Hepatocyte (in vitro differentiated cells): Measurements from ENCODE around the gene THSD4. TPM values are rescaled to one million over a fixed set of nuclear protein-coding genes. Genes with fewer than 3 reads are reported as not detected.

Experiments
- DNase-seq: peaks from one replicate; pipeline ENCODE4 v3.0.0-alpha.2; 2016; ENCODE audit warnings: low spot score
- H2AFZ ChIP-seq: fragments of 200-600 bp; sonication (generic); 2 replicates; pipeline ENCODE4 v1.6.0; 2016; ENCODE audit warnings: antibody characterized with exemption, mild to moderate bottlenecking
- H3K27ac ChIP-seq: fragments of 200-600 bp; sonication (generic); 2 replicates; pipeline ENCODE4 v1.5.1; 2016; ENCODE audit warnings: mild to moderate bottlenecking
- H3K27me3 ChIP-seq: fragments of 200-600 bp; sonication (generic); 2 replicates; pipeline ENCODE4 v1.6.1; 2016
- H3K36me3 ChIP-seq: fragments of 200-600 bp; sonication (generic); replicated peaks from 2 replicates; pipeline ENCODE4 v1.5.1; 2016; ENCODE audit warnings: low read depth; ENCODE audit not compliant: insufficient read depth
- H3K4me1 ChIP-seq: fragments of 200-600 bp; sonication (generic); 2 replicates; pipeline ENCODE4 v1.5.1; 2016; ENCODE audit warnings: mild to moderate bottlenecking, moderate library complexity; ENCODE audit not compliant: insufficient read depth
- H3K4me2 ChIP-seq: fragments of 200-600 bp; sonication (generic); 2 replicates; pipeline ENCODE4 v1.6.0; 2016
- H3K4me3 ChIP-seq: fragments of 200-600 bp; sonication (generic); 2 replicates; pipeline ENCODE4 v1.5.1; 2016; ENCODE audit warnings: mild to moderate bottlenecking
- H3K79me2 ChIP-seq: fragments of 200-600 bp; sonication (generic); 2 replicates; pipeline ENCODE4 v1.6.0; 2017; ENCODE audit warnings: mild to moderate bottlenecking
- H3K9me2 ChIP-seq: fragments of 200-600 bp; sonication (generic); replicated peaks from 2 replicates; pipeline ENCODE4 v1.6.0; 2017; ENCODE audit warnings: mild to moderate bottlenecking; ENCODE audit not compliant: insufficient read depth
- H3K9me3 ChIP-seq: fragments of 200-600 bp; sonication (generic); 2 replicates; pipeline ENCODE4 v1.5.1; 2016; ENCODE audit warnings: low read depth, mild to moderate bottlenecking
- H4K20me1 ChIP-seq: fragments of 200-600 bp; sonication (generic); 2 replicates; pipeline ENCODE4 v1.6.0; 2016; ENCODE audit warnings: mild to moderate bottlenecking; ENCODE audit not compliant: insufficient read depth, poor library complexity, severe bottlenecking
- EZH2 ChIP-seq: fragments of 200-600 bp; sonication (generic); IDR thresholded peaks from 2 replicates; pipeline ENCODE4 v1.6.1; 2016; ENCODE audit warnings: antibody characterized with exemption, mild to moderate bottlenecking, borderline replicate concordance
- EZH2phosphoT487 ChIP-seq: fragments of 200-600 bp; sonication (generic); IDR thresholded peaks from one replicate; pipeline ENCODE4 v1.6.1; 2018; ENCODE audit warnings: antibody characterized with exemption, mild to moderate bottlenecking, low read depth, moderate library complexity; ENCODE audit not compliant: unreplicated experiment, severe bottlenecking
- WGBS: methylation state at CpG from one replicate; pipeline ENCODE4 v1.1.6; 2016; ENCODE audit warnings: low lambda C conversion rate; ENCODE audit errors: missing lambda C conversion rate; 5-methylcytosine and 5-hydroxymethylcytosine counted together
- polyA plus RNA-seq: library from polyadenylated mRNA; unstranded; fragments of >200 nt; fragmentation: Nextera tagmentation; extraction: Ambion mirVana; gene quantifications from 2 replicates; pipeline ENCODE4 v1.2.1, GENCODE V29; 2016
- total RNA-seq: library from RNA; depleted of rRNA; stranded (reverse); fragments of >200 nt; gene quantifications from 2 replicates; pipeline ENCODE4 v1.2.3, GENCODE V29; 2014
- TF ChIP-seq, protein P1 (sequence below): fragments of 200-600 bp; sonication (generic); IDR thresholded peaks from 2 replicates; pipeline ENCODE4 v1.5.1; 2016; ENCODE audit warnings: antibody characterized with exemption, mild to moderate bottlenecking; ENCODE audit not compliant: poor library complexity

THSD4 gene
- total and polyA plus RNA-seq, 2 experiments from 2014 or later = 4.3 to 7.0 TPM

GRCh38 chr15:71454462-71454996 lies 339.3 kb downstream of the THSD4 start:
- Histone ChIP-seq H3K27ac (no peak overlapping the region), H3K27me3 (no peaks in the 10 kb centered on the region), H3K9me2 (no peaks in the 10 kb centered on the region), H3K4me3 (no peak overlapping the region), H4K20me1 (no peaks in the 10 kb centered on the region), H3K4me2 (no peak overlapping the region), H3K9me3 (no peaks in the 10 kb centered on the region), H3K36me3 (no peaks in the 10 kb centered on the region), H3K79me2 (no peaks in the 10 kb centered on the region), H3K4me1 (peaks cover 12% of the 10 kb centered on the region), H2AFZ (no peak overlapping the region)
- no peak for DNase-seq
- TF ChIP-seq, protein P1, sequence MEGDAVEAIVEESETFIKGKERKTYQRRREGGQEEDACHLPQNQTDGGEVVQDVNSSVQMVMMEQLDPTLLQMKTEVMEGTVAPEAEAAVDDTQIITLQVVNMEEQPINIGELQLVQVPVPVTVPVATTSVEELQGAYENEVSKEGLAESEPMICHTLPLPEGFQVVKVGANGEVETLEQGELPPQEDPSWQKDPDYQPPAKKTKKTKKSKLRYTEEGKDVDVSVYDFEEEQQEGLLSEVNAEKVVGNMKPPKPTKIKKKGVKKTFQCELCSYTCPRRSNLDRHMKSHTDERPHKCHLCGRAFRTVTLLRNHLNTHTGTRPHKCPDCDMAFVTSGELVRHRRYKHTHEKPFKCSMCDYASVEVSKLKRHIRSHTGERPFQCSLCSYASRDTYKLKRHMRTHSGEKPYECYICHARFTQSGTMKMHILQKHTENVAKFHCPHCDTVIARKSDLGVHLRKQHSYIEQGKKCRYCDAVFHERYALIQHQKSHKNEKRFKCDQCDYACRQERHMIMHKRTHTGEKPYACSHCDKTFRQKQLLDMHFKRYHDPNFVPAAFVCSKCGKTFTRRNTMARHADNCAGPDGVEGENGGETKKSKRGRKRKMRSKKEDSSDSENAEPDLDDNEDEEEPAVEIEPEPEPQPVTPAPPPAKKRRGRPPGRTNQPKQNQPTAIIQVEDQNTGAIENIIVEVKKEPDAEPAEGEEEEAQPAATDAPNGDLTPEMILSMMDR = no peak
- TF ChIP-seq EZH2 = no peak
- TF ChIP-seq EZH2phosphoT487 = no peak
- 66% methylated on average over 6 of the region's 6 CpGs for WGBS

- no peak for DNase-seq
- Histone ChIP-seq H3K27ac (no peak overlapping the region), H3K9me2 (no peaks in the 10 kb centered on the region), H3K36me3 (no peaks in the 10 kb centered on the region), H3K4me2 (no peak overlapping the region), H2AFZ (no peak overlapping the region), H3K27me3 (no peaks in the 10 kb centered on the region), H3K4me1 (peaks cover 12% of the 10 kb centered on the region), H4K20me1 (no peaks in the 10 kb centered on the region), H3K9me3 (no peaks in the 10 kb centered on the region), H3K4me3 (no peak overlapping the region), H3K79me2 (no peaks in the 10 kb centered on the region)
- 74% methylated on average over 3 of the region's 3 CpGs for WGBS
- no peak for TF ChIP-seq EZH2phosphoT487
- TF ChIP-seq, protein P1 = no peak
- no peak for TF ChIP-seq EZH2
Measured at GRCh38 chr15:71455107-71455506, 339.8 kb downstream of the THSD4 start.

- Histone ChIP-seq H3K4me1 (peaks cover 12% of the 10 kb centered on the region), H3K27me3 (no peaks in the 10 kb centered on the region), H3K36me3 (no peaks in the 10 kb centered on the region), H3K4me2 (no peak overlapping the region), H3K9me3 (no peaks in the 10 kb centered on the region), H2AFZ (no peak overlapping the region), H3K9me2 (no peaks in the 10 kb centered on the region), H4K20me1 (no peaks in the 10 kb centered on the region), H3K27ac (no peak overlapping the region), H3K79me2 (no peaks in the 10 kb centered on the region), H3K4me3 (no peak overlapping the region)
- no peak for DNase-seq
- no peak for TF ChIP-seq EZH2phosphoT487
- TF ChIP-seq, protein P1 = no peak
- TF ChIP-seq EZH2 = no peak
- WGBS = 59% methylated on average over 5 of the region's 5 CpGs
Measured at GRCh38 chr15:71455878-71456277, 340.6 kb downstream of the THSD4 start.

- TF ChIP-seq EZH2 = no peak
- no peak for TF ChIP-seq EZH2phosphoT487
- TF ChIP-seq, protein P1 = no peak
- Histone ChIP-seq H3K9me2 (no peaks in the 10 kb centered on the region), H3K4me2 (no peak overlapping the region), H3K36me3 (no peaks in the 10 kb centered on the region), H3K79me2 (no peaks in the 10 kb centered on the region), H3K27ac (no peak overlapping the region), H3K27me3 (no peaks in the 10 kb centered on the region), H3K4me3 (no peak overlapping the region), H3K9me3 (no peaks in the 10 kb centered on the region), H2AFZ (no peak overlapping the region), H4K20me1 (no peaks in the 10 kb centered on the region), H3K4me1 (peaks cover 12% of the 10 kb centered on the region)
- DNase-seq = no peak
Measured at GRCh38 chr15:71456362-71456761, 341.1 kb downstream of the THSD4 start.
